Neural cell (in vitro differentiated cells): ENCODE results near the gene LRRC36. TPM values are rescaled to one million over a fixed set of nuclear protein-coding genes. Genes with fewer than 3 reads are reported as not detected.
"Not testable (repeated sequence)": the region's sequence is repeated elsewhere in the genome, so short reads cannot be mapped to it uniquely, and the experiment has no call there.

Experiments
- H2AFZ ChIP-seq: fragments of 200-600, 300-800 bp; sonication (generic), shearing (Covaris generic); 2 replicates; pipeline ENCODE4 v1.6.0; 2014; ENCODE audit warnings: low read depth, mild to moderate bottlenecking, antibody characterized with exemption, low read length, moderate library complexity
- H3F3A ChIP-seq: fragments of 200-600 bp; shearing (Covaris generic); 2 replicates; pipeline ENCODE4 v1.6.1; 2016; ENCODE audit warnings: mild to moderate bottlenecking, moderate library complexity, mixed read lengths, antibody characterized with exemption, low read length; ENCODE audit not compliant: insufficient read depth, poor library complexity, severe bottlenecking
- H3K27ac ChIP-seq: fragments of 200-600, 300-800 bp; sonication (generic), shearing (Covaris generic); 2 replicates; pipeline ENCODE4 v1.5.1; 2014; ENCODE audit warnings: mild to moderate bottlenecking, low read length, moderate library complexity
- H3K27me3 ChIP-seq: fragments of 300-800, 200-600 bp; sonication (generic), shearing (Covaris generic); 2 replicates; pipeline ENCODE4 v1.6.0; 2014; ENCODE audit warnings: mild to moderate bottlenecking, low read depth, low read length, moderate library complexity; ENCODE audit not compliant: insufficient read depth
- H3K36me3 ChIP-seq: fragments of 300-800, 200-600 bp; sonication (generic), shearing (Covaris generic); 2 replicates; pipeline ENCODE4 v1.5.1; 2014; ENCODE audit warnings: mild to moderate bottlenecking, antibody characterized with exemption, low read length, moderate library complexity; ENCODE audit not compliant: insufficient read depth
- H3K4me2 ChIP-seq: fragments of 300-800, 200-600 bp; sonication (generic), shearing (Covaris generic); 2 replicates; pipeline ENCODE4 v1.6.0; 2014; ENCODE audit warnings: mild to moderate bottlenecking, low read length
- H3K4me3 ChIP-seq: fragments of 300-800, 200-600 bp; sonication (generic), shearing (Covaris generic); 2 replicates; pipeline ENCODE4 v1.5.1; 2014; ENCODE audit warnings: mild to moderate bottlenecking, low read length, moderate library complexity
- H3K79me2 ChIP-seq: fragments of 200-600 bp; shearing (Covaris generic); replicated peaks from 2 replicates; pipeline ENCODE4 v1.6.0; 2014; ENCODE audit warnings: mild to moderate bottlenecking, low read length, moderate library complexity; ENCODE audit not compliant: insufficient read depth
- H3K9ac ChIP-seq: fragments of 300-800, 200-600 bp; sonication (generic), shearing (Covaris generic); 2 replicates; pipeline ENCODE4 v1.6.1; 2016; ENCODE audit warnings: mild to moderate bottlenecking, low read length, mixed read lengths
- H3K9me2 ChIP-seq: fragments of 200-600 bp; shearing (Covaris generic); 2 replicates; pipeline ENCODE4 v1.6.1; 2016; ENCODE audit warnings: mild to moderate bottlenecking, low read length, mixed read lengths; ENCODE audit not compliant: insufficient read depth
- H3K9me3 ChIP-seq: fragments of 200-600, 300-800 bp; sonication (generic), shearing (Covaris generic); 2 replicates; pipeline ENCODE4 v1.6.1; 2016; ENCODE audit warnings: mild to moderate bottlenecking, mixed run types, low read length, moderate library complexity, mixed read lengths
- H4K20me1 ChIP-seq: fragments of 200-600 bp; shearing (Covaris generic); 2 replicates; pipeline ENCODE4 v1.6.1; 2016; ENCODE audit warnings: mild to moderate bottlenecking, mixed run types; ENCODE audit not compliant: insufficient read depth
- EP300 ChIP-seq: fragments of 450-650 bp; conservative IDR thresholded peaks from 2 replicates; pipeline ENCODE4 v1.6.1; 2014; ENCODE audit warnings: antibody characterized with exemption, mild to moderate bottlenecking, moderate library complexity; ENCODE audit not compliant: poor library complexity, severe bottlenecking
- EZH2 ChIP-seq: fragments of 200-600, 300-800 bp; shearing (Covaris generic), sonication (generic); IDR thresholded peaks from 2 replicates; pipeline ENCODE4 v1.6.1; 2014; ENCODE audit warnings: antibody characterized with exemption, low read length, borderline replicate concordance, mild to moderate bottlenecking; ENCODE audit not compliant: insufficient read depth, poor library complexity, severe bottlenecking
- MXI1 ChIP-seq: fragments of 450-650 bp; conservative IDR thresholded peaks from 2 replicates; pipeline ENCODE4 v1.6.1; 2014; ENCODE audit warnings: antibody characterized with exemption, mild to moderate bottlenecking; ENCODE audit not compliant: poor library complexity, severe bottlenecking
- POLR2AphosphoS5 ChIP-seq: IDR thresholded peaks from 2 replicates; pipeline ENCODE4 v1.6.1; 2012
- RAD21 ChIP-seq: fragments of 450-650 bp; conservative IDR thresholded peaks from 2 replicates; pipeline ENCODE4 v1.6.1; 2014; ENCODE audit warnings: antibody characterized with exemption, mild to moderate bottlenecking, moderate library complexity
- SMC3 ChIP-seq: fragments of 450-650 bp; conservative IDR thresholded peaks from 2 replicates; pipeline ENCODE4 v1.6.1; 2014; ENCODE audit warnings: antibody characterized with exemption, mild to moderate bottlenecking, moderate library complexity; ENCODE audit not compliant: poor library complexity
- TAF1 ChIP-seq: IDR thresholded peaks from 2 replicates; pipeline ENCODE4 v1.6.1; 2012; ENCODE audit warnings: low read depth
- polyA plus RNA-seq: library from polyadenylated mRNA; depleted of rRNA; stranded (reverse); fragments of >200 nt; gene quantifications from 2 replicates; pipeline ENCODE4 v1.2.3, GENCODE V29; 2014
- TF ChIP-seq, protein P1 (sequence below): IDR thresholded peaks from 2 replicates; pipeline ENCODE4 v1.6.1; 2012; ENCODE audit warnings: borderline replicate concordance
- TF ChIP-seq, protein P2 (sequence below): fragments of 450-650 bp; IDR thresholded peaks from 2 replicates; pipeline ENCODE4 v1.5.1; 2014; ENCODE audit warnings: antibody characterized with exemption, mild to moderate bottlenecking, moderate library complexity; ENCODE audit not compliant: poor library complexity, severe bottlenecking

LRRC36 gene
- polyA plus RNA-seq, 1 donor from 2014 or later = 1.6 TPM

DNA sequence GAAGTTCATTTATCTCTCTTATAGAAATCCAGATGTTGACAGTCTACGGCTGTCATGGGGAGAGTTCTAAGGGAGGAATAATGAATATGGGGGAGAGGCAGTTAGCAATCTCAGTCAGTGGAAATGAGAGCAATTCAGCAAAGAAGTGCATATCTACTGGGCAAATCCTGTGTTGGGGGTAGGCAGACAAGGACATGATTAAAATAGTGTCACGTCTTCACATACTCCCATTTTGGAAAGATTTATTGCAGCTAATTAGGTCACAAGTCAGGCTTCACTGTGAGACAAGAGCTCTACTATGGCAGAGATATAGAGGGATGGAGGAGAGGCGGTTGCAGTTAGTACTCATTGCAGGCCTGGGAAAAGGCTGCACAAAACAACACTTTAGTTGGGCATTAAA lies 29.8 kb downstream of the LRRC36 start:
- Histone ChIP-seq H3K27ac (no peak overlapping the region), H3K79me2 (no peaks in the 10 kb centered on the region), H3K4me2 (no peak overlapping the region), H3K9me2 (no peaks in the 10 kb centered on the region), H4K20me1 (no peaks in the 10 kb centered on the region), H3K9me3 (no peaks in the 10 kb centered on the region), H3K9ac (no peak overlapping the region), H3F3A (no peaks in the 10 kb centered on the region), H3K27me3 (no peaks in the 10 kb centered on the region), H2AFZ (no peak overlapping the region), H3K4me3 (no peak overlapping the region), H3K36me3 (no peaks in the 10 kb centered on the region)
- TF ChIP-seq, protein P1, sequence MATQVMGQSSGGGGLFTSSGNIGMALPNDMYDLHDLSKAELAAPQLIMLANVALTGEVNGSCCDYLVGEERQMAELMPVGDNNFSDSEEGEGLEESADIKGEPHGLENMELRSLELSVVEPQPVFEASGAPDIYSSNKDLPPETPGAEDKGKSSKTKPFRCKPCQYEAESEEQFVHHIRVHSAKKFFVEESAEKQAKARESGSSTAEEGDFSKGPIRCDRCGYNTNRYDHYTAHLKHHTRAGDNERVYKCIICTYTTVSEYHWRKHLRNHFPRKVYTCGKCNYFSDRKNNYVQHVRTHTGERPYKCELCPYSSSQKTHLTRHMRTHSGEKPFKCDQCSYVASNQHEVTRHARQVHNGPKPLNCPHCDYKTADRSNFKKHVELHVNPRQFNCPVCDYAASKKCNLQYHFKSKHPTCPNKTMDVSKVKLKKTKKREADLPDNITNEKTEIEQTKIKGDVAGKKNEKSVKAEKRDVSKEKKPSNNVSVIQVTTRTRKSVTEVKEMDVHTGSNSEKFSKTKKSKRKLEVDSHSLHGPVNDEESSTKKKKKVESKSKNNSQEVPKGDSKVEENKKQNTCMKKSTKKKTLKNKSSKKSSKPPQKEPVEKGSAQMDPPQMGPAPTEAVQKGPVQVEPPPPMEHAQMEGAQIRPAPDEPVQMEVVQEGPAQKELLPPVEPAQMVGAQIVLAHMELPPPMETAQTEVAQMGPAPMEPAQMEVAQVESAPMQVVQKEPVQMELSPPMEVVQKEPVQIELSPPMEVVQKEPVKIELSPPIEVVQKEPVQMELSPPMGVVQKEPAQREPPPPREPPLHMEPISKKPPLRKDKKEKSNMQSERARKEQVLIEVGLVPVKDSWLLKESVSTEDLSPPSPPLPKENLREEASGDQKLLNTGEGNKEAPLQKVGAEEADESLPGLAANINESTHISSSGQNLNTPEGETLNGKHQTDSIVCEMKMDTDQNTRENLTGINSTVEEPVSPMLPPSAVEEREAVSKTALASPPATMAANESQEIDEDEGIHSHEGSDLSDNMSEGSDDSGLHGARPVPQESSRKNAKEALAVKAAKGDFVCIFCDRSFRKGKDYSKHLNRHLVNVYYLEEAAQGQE = no peak
- TF ChIP-seq MXI1 = no peak
- TF ChIP-seq RAD21 = no peak
- TF ChIP-seq TAF1 = no peak
- TF ChIP-seq SMC3 = no peak
- TF ChIP-seq EZH2 = no peak
- TF ChIP-seq POLR2AphosphoS5 = no peak
- no peak for TF ChIP-seq EP300
- TF ChIP-seq, protein P2, sequence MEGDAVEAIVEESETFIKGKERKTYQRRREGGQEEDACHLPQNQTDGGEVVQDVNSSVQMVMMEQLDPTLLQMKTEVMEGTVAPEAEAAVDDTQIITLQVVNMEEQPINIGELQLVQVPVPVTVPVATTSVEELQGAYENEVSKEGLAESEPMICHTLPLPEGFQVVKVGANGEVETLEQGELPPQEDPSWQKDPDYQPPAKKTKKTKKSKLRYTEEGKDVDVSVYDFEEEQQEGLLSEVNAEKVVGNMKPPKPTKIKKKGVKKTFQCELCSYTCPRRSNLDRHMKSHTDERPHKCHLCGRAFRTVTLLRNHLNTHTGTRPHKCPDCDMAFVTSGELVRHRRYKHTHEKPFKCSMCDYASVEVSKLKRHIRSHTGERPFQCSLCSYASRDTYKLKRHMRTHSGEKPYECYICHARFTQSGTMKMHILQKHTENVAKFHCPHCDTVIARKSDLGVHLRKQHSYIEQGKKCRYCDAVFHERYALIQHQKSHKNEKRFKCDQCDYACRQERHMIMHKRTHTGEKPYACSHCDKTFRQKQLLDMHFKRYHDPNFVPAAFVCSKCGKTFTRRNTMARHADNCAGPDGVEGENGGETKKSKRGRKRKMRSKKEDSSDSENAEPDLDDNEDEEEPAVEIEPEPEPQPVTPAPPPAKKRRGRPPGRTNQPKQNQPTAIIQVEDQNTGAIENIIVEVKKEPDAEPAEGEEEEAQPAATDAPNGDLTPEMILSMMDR = no peak

DNA sequence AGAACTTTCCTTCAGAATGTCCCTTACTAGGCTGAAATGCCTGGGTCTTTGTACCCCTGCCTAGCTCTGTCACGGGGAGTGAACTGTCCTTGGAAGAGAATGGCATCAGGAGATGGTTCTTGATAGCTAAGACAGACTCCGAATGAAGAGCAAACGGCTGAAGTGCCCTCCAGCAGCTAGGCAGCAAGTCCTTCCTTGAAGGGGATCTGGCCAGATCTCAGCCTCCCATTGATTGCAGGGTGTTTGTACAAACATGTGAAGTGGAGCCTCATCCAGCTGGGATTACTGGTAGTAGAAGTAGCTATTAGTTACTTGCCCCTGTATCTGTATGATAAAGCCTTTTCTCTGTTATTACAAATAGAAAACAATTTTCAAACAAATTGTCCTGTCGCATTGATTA lies 30.9 kb downstream of the LRRC36 start:
- no peak overlapping the region for H2AFZ ChIP-seq
- H3K9me3 ChIP-seq = no peaks in the 10 kb centered on the region
- H3K4me2 ChIP-seq = no peak overlapping the region
- H3K79me2 ChIP-seq = no peaks in the 10 kb centered on the region
- no peaks in the 10 kb centered on the region for H3K9me2 ChIP-seq
- H3K27ac ChIP-seq = no peak overlapping the region
- no peaks in the 10 kb centered on the region for H3K27me3 ChIP-seq
- no peaks in the 10 kb centered on the region for H3F3A ChIP-seq
- H4K20me1 ChIP-seq = no peaks in the 10 kb centered on the region
- H3K9ac ChIP-seq = no peak overlapping the region
- no peak for TF ChIP-seq EZH2
- TF ChIP-seq EP300 = no peak
- no peak for TF ChIP-seq MXI1
- TF ChIP-seq POLR2AphosphoS5 = no peak
- no peak for TF ChIP-seq SMC3
- TF ChIP-seq, protein P2 = no peak
- TF ChIP-seq RAD21 = no peak
- TF ChIP-seq TAF1 = no peak
- H3K36me3 ChIP-seq = no peaks in the 10 kb centered on the region
- no peak overlapping the region for H3K4me3 ChIP-seq

DNA sequence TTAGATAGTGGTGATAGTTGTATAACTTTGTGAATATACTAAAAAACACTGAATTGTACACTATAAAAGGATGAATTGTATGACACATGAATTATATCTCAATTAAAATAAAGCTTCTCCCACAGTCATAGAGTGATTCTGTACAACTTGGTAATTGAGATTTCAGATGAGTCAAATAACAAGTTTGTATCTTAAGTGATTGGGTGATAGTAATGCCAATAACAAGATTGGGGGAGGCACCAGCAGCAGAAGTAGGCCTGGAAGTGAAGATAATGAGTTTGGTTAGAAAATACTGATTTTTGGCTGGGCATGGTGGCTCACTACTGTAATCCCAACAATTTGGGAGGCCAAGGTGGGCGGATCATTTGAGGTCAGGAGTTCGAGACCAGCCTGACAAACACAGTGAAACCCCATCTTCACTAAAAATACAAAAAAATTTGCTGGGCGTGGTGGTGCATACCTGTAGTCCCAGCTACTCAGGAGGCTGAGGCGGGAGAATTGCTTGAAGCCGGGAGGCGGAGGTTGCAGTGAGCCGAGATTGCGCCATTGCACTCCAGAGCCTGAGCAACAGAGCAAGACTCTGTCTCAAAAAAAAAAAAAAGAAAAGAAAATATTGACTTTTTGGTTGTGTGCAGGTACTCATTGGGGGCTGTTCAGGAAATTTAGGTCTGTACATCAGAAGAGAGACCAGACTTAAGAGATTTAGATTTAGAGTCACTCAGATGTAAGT lies 33.1 kb downstream of the LRRC36 start:
- not testable (repeated sequence) for H3K27ac ChIP-seq, H3K9ac ChIP-seq, H3F3A ChIP-seq, H3K9me3 ChIP-seq, H3K27me3 ChIP-seq, H3K4me2 ChIP-seq, H3K79me2 ChIP-seq, H3K36me3 ChIP-seq, H3K4me3 ChIP-seq, H2AFZ ChIP-seq, H4K20me1 ChIP-seq, H3K9me2 ChIP-seq
